Activated naive CD8-positive, alpha-beta T cell treated with anti-CD3 and anti-CD28 coated beads, Interleukin-2, amount 10 ng/mL, durations not matched to agents 7 days and 5 days (primary cell): ENCODE data around the gene FAM210B. TPM values are rescaled to one million over a fixed set of nuclear protein-coding genes. Genes with fewer than 3 reads are reported as not detected.

ENCODE experiments used
- ATAC-seq: fragments of 150-1000 bp; cut with Tn5 transposase; one replicate; pipeline ENCODE4 v1.10.0; 2021; ENCODE audit warnings: low read depth, moderate library complexity
- POLR2A ChIA-PET: fragments of 350-600 bp; sonication (Branson Sonifier 250); formaldehyde crosslinking; loops from one replicate; lab custom pipeline; 2021; ENCODE audit warnings: antibody characterized with exemption; lab: Charles Lee
- DNase-seq: peaks from one replicate; pipeline ENCODE4 v3.0.0; 2021
- H3K27ac Mint-ChIP-seq: one replicate; pipeline ENCODE4 v1.8.0; 2022; ENCODE audit warnings: mild to moderate bottlenecking, mixed read lengths
- H3K27me3 Mint-ChIP-seq: one replicate; pipeline ENCODE4 v1.8.0; 2022; ENCODE audit warnings: mild to moderate bottlenecking, moderate library complexity, mixed read lengths
- H3K36me3 Mint-ChIP-seq: one replicate; pipeline ENCODE4 v1.8.0; 2021; ENCODE audit warnings: mild to moderate bottlenecking, mixed read lengths
- H3K4me1 Mint-ChIP-seq: one replicate; pipeline ENCODE4 v1.8.0; 2021; ENCODE audit warnings: mixed read lengths
- H3K4me3 Mint-ChIP-seq: one replicate; pipeline ENCODE4 v1.8.0; 2022; ENCODE audit warnings: mild to moderate bottlenecking, moderate library complexity, mixed read lengths
- H3K9me3 Mint-ChIP-seq: one replicate; pipeline ENCODE4 v1.8.0; 2021; ENCODE audit warnings: mixed read lengths
- total RNA-seq, 2 experiments: library from RNA; stranded (reverse); gene quantifications; one replicate each; pipeline ENCODE4 v1.2.3, GENCODE V29; 2021

The FAM210B gene
- total RNA-seq, 2 experiments from 2014 or later: 10.9 to 13.6 TPM

DNA sequence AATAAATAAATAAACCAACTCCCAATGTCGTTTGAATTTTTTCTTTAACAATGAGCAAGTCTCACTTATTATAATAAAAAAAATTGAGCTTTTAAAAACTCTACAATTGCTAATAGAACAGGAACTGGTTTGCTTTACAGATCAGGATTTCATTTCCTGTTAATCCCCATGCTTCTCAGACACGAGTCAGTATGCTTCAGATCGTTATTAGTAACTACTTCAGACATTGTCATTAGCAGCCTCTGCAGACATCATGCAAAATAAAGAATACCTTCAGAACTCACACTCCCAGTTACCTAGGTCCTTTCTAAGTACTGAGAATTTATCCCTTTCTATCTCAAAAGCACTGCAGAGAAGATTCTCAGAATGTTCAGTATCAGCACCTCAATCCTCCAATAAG lies 10.0 kb upstream of the FAM210B start:
- no peak for ATAC-seq
- peaks cover 45% of the 10 kb centered on the region for H3K27me3 Mint-ChIP-seq
- H3K36me3 Mint-ChIP-seq: no peaks in the 10 kb centered on the region
- H3K9me3 Mint-ChIP-seq: no peaks in the 10 kb centered on the region
- no peak overlapping the region for H3K27ac Mint-ChIP-seq
- POLR2A ChIA-PET: no interaction called here
- no peak overlapping the region for H3K4me3 Mint-ChIP-seq
- H3K4me1 Mint-ChIP-seq: peaks cover 2% of the 10 kb centered on the region
- no peak for DNase-seq

DNA sequence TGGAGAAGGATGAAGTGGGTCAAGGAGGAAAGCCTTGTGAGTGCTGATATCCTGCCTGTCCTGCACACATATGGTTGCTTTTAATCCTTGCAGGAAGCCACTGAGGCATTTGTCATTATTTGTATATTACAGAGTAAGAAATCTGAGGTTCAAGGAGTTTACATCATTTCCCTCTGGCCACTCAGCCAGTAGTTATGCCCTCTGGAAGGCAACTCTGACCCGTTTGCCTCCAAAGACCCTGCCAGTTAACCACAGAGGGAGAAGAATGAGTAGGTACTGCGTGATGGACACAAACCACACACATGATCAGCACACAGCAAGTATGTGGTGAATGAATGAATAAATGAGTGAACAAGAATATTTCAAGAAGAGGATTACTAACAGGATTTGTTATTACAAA lies 7.9 kb upstream of the FAM210B start:
- H3K27ac Mint-ChIP-seq: no peak overlapping the region
- DNase-seq: no peak
- H3K36me3 Mint-ChIP-seq: no peaks in the 10 kb centered on the region
- POLR2A ChIA-PET: no interaction called here
- H3K27me3 Mint-ChIP-seq: peaks cover 28% of the 10 kb centered on the region
- no peak for ATAC-seq
- no peak overlapping the region for H3K4me3 Mint-ChIP-seq
- peaks cover 2% of the 10 kb centered on the region for H3K4me1 Mint-ChIP-seq
- no peaks in the 10 kb centered on the region for H3K9me3 Mint-ChIP-seq

DNA sequence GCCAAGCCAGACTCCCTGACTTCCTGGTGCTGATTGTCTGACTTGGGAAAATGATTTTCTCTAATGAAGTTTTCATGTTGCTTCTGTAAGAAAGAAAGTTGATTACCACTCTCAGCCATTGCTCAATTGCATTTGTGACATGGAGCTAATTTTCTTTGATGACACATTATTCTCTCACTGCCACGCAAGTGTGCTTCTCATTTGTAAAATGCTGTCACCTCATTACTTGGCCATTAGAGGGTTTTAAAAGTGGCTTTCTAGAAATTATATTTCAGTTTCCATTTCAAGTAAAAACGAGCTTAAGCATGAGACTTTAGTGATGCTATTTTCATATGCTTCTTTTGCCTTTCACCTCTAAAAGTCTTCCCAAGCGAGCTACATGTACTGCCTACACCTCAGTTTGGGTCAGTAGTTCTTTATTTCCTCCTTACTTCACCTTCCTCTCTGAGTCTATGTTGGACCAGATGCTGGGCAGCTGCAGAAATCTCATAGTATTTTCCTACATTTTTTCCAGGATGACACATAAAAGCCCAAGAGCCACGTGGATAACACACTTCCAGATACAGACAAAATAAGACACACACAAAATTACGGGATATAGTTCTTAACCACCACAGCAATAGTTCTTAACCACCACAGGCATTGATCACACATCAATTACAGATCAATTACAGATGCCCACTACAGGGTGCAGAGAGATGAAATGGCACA lies 6.3 kb upstream of the FAM210B start:
- POLR2A ChIA-PET: no interaction called here
- H3K4me1 Mint-ChIP-seq: no peaks in the 10 kb centered on the region
- H3K4me3 Mint-ChIP-seq: no peak overlapping the region
- H3K27ac Mint-ChIP-seq: no peak overlapping the region
- peaks cover 25% of the 10 kb centered on the region for H3K27me3 Mint-ChIP-seq
- no peaks in the 10 kb centered on the region for H3K36me3 Mint-ChIP-seq
- no peak for ATAC-seq
- no peak for DNase-seq
- H3K9me3 Mint-ChIP-seq: no peaks in the 10 kb centered on the region

DNA sequence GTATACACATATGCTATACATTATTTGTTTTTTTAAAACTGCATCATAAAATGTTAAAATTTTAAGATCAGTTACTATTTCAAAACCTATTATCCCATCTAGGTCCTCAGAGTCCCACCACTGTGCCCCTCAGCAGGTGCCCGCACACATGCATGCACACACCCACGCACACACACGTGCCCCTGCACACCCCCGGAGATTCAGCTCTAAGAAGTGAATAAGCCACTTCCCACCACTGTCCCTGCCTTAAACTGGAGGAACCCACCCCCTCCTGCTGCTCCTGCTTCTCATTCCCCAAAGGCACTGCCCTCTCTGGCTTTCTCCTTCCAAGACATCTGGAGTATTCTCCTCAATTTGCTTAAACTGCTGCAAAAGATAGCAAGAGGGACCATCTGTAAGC lies 5.4 kb upstream of the FAM210B start:
- Mint-ChIP-seq H3K4me3 (no peak overlapping the region), H3K27me3 (peaks cover 20% of the 10 kb centered on the region), H3K9me3 (no peaks in the 10 kb centered on the region), H3K27ac (no peak overlapping the region), H3K4me1 (peaks cover 2% of the 10 kb centered on the region), H3K36me3 (no peaks in the 10 kb centered on the region)
- POLR2A ChIA-PET: no interaction called here
- no peak for DNase-seq
- ATAC-seq: no peak

DNA sequence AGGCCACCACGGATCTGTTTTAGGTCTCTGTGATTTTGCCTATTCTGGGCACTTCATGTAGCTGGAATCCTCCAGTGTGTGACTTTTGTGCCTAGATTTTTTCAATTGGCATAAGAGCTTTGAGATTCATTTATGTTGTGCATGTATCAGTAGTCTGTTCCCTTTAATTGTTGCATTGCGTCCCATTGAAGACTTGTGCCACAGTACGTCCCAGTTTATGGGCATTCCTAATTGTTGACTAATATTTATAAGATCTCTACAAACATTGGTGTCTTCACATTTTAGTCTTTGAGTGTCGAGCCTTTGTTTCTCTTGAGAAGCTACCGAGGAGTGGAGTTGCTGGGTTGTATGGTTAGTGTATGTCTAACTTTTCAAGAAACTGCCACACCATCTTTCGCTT lies 704 bp upstream of the FAM210B start:
- ATAC-seq (no peak), DNase-seq (no peak)
- Mint-ChIP-seq H3K36me3 (no peaks in the 10 kb centered on the region), H3K4me3 (peak overlapping the region; percentile 74), H3K27me3 (peaks cover 14% of the 10 kb centered on the region), H3K4me1 (peaks cover 14% of the 10 kb centered on the region), H3K9me3 (no peaks in the 10 kb centered on the region), H3K27ac (no peak overlapping the region)
- POLR2A ChIA-PET: interaction anchor here (2.2 kb wide), 1 partner anchor 34 kb away, joined by 13 read pairs; the partner anchor contains the start of genes AURKA and CSTF1

DNA sequence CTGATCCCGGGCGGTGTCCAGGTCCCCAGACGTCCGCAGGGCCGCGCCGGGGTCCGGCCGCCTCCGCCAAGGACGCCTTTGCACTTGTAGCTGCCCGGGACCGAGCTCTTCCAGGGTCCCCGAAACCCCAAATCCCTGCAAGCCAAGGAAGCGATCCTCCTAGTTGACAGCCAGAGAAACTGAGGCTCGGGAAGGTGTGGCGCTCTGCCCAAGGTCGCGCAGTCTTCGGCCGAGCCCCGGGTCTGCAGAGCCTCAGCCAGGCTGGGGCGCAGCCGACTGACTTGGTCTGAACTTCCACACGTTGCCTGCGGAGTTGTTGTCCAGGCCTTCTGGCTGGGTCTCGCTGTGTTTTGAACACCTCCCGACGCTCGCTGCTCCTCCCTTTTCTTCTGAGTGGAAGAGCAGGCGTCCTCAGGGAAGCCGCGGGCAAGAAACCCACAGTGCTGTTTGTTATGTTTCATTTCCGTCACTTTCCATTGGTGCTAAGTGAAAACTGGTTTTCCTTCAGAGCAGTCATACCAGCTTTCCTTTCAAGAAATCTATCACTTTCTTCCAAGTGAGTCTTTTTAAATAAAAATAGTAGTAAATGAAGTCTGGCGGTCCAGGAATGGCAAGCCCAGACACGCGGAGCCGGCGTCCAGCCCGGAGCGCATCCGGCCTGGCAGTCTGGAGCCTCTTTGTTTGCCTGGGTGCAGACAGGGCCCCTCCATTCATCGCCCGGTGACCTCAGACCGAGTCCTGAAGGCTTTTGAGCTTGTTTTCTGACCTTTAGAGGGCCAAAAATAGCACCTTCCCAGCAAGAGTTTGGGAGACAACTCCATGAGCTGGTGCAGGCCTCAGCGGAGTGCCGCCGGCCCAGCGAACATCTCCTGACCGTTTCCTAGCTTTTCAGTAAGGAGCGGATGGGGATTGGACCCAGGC lies 698 bp downstream of the FAM210B start:
- DNase-seq (no peak), ATAC-seq (no peak)
- POLR2A ChIA-PET: interaction anchor here (2.2 kb wide), 1 partner anchor 32 kb away, joined by 13 read pairs; the partner anchor contains the start of genes AURKA and CSTF1
- H3K36me3 Mint-ChIP-seq: no peaks in the 10 kb centered on the region
- peak overlapping the region; percentile 87 for H3K4me3 Mint-ChIP-seq
- peaks cover 10% of the 10 kb centered on the region for H3K27me3 Mint-ChIP-seq
- H3K27ac Mint-ChIP-seq: peak overlapping the region; percentile 58
- H3K9me3 Mint-ChIP-seq: no peaks in the 10 kb centered on the region
- peaks cover 14% of the 10 kb centered on the region for H3K4me1 Mint-ChIP-seq

DNA sequence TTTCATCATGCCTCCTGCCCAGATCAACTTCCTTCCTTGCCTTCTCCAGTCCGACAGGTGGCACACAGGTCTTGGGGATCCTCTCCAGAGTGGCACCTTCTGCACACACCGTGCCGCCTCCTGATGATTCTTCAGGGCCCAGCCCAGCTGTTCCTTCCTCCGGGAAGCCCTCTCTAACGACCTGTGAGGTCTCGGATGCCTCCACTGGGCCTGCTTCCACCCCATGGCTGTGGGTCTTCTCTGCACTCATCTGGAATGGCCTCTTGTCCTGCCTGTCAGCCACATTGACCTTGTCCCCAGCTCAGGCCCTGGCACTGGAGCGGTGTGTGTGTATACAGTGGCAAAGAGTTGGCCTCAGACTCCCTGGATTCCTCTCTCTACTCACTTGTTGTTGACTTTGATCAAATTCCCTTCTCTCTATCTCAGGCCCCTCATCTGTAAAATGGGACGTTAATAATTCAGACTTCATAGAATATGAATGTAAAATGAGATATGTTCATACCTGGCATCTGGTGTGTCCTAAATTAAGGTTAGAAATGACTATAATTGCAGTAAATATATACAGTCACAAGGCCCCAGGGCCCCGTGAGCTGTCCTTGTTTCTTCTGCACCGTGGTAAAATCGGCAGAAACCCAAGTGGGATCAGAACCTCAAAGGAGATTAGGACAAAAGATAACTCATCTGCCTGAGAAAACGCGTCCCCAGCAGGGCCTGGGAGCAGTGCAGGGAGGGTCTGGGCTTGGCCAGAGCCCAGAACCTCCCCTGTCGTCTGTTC lies 1.5 kb downstream of the FAM210B start:
- Mint-ChIP-seq H3K4me3 (peak overlapping the region; percentile 71), H3K9me3 (no peaks in the 10 kb centered on the region), H3K27ac (no peak overlapping the region), H3K36me3 (no peaks in the 10 kb centered on the region), H3K4me1 (peaks cover 14% of the 10 kb centered on the region), H3K27me3 (peaks cover 10% of the 10 kb centered on the region)
- DNase-seq: no peak
- no peak for ATAC-seq
- POLR2A ChIA-PET: no interaction called here

DNA sequence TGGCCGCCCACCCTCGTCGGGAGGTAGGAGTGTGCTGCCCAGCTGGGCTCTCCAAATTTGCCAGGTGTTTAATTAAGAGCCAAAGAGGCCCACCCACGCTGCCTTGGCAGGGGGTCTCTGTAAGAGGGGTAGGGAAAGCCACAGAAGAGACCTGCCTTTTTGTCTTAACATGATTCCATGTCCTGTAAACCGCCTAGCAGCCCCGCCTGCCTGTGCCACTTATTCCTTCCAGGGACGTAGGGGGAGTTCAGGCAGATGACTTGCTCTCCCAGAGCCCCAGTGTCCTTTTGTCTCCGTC lies 2.1 kb downstream of the FAM210B start:
- H3K9me3 Mint-ChIP-seq: no peaks in the 10 kb centered on the region
- POLR2A ChIA-PET: no interaction called here
- no peak for DNase-seq
- no peaks in the 10 kb centered on the region for H3K36me3 Mint-ChIP-seq
- peaks cover 14% of the 10 kb centered on the region for H3K4me1 Mint-ChIP-seq
- H3K27ac Mint-ChIP-seq: no peak overlapping the region
- no peak overlapping the region for H3K4me3 Mint-ChIP-seq
- peaks cover 10% of the 10 kb centered on the region for H3K27me3 Mint-ChIP-seq
- ATAC-seq: no peak

DNA sequence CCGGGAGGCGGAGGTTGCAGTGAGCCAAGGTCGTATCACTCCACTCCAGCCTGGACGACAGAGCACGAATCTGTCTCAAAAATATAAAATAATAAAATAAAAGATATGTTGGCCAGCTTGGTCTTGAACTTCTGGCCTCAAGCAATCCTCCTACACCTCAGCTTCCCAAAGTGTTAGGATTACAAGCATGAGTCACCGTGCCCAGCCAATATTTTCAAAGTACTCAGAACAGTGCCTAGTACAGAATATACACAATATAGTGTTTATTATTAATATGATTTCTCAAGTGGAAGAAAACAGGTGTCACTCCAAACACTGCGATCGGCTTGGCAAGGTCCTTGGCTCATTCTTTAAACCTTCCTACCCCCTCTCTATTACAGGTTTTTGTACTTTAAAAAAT lies 3.1 kb downstream of the FAM210B start:
- H3K4me3 Mint-ChIP-seq: no peak overlapping the region
- POLR2A ChIA-PET: no interaction called here
- no peaks in the 10 kb centered on the region for H3K36me3 Mint-ChIP-seq
- no peak for ATAC-seq
- peaks cover 14% of the 10 kb centered on the region for H3K4me1 Mint-ChIP-seq
- H3K27ac Mint-ChIP-seq: no peak overlapping the region
- H3K27me3 Mint-ChIP-seq: peaks cover 5% of the 10 kb centered on the region
- DNase-seq: no peak
- no peaks in the 10 kb centered on the region for H3K9me3 Mint-ChIP-seq

DNA sequence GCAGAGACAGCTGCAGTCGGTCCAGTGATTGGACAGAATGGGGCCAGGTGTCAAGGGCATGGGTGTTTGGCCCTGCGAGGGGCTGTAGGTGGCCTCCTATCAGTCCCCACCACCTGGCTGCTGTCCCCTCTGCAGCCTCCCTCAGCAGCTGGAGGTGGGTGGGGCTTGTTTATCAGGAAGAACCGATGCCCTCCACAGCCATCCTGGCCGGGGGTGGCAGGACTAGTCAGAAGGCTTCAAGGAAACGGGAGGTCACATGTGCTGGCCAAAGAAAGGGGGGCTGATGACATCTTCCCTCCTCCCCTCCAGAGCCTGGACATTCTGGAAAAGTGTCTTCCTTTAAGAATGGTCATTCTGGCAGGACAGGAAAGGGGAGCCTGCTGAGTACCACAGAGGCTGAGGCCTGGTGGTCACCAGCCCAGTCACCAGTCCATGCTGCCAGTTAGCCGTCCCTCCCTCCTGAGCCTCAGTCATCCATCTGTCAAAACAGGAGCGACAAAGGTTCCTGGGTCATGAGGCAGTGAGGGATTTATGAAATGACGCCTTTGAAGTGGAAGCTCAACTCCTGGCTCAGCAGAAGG lies 4.1 kb downstream of the FAM210B start:
- DNase-seq: no peak
- H3K27me3 Mint-ChIP-seq: peaks cover 5% of the 10 kb centered on the region
- H3K4me3 Mint-ChIP-seq: no peak overlapping the region
- no peak for ATAC-seq
- H3K9me3 Mint-ChIP-seq: no peaks in the 10 kb centered on the region
- H3K27ac Mint-ChIP-seq: no peak overlapping the region
- peaks cover 14% of the 10 kb centered on the region for H3K4me1 Mint-ChIP-seq
- POLR2A ChIA-PET: no interaction called here
- no peaks in the 10 kb centered on the region for H3K36me3 Mint-ChIP-seq

DNA sequence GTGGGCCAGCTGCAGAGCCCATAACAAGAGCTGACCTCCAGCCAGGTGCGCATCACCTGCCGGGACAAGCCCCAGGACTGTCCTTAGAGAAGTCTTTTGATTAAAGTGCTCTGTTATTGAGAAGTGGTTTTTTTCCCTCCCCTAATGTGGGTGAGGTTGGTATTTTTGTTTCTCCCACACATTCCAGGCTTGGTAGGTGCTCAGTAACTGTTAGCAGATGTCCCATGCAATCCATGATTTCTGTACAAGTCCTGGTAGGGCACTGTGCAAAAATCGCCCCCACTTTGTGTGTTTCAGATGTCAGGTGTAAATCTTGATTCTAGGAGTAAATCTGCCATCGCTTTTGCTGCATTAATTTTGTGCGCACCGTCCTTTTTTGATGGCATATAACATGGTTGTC lies 4.7 kb downstream of the FAM210B start:
- Mint-ChIP-seq H3K4me3 (no peak overlapping the region), H3K9me3 (no peaks in the 10 kb centered on the region), H3K27me3 (peaks cover under 1% of the 10 kb centered on the region), H3K4me1 (peaks cover 11% of the 10 kb centered on the region), H3K36me3 (no peaks in the 10 kb centered on the region), H3K27ac (no peak overlapping the region)
- no peak for DNase-seq
- no peak for ATAC-seq
- POLR2A ChIA-PET: no interaction called here

DNA sequence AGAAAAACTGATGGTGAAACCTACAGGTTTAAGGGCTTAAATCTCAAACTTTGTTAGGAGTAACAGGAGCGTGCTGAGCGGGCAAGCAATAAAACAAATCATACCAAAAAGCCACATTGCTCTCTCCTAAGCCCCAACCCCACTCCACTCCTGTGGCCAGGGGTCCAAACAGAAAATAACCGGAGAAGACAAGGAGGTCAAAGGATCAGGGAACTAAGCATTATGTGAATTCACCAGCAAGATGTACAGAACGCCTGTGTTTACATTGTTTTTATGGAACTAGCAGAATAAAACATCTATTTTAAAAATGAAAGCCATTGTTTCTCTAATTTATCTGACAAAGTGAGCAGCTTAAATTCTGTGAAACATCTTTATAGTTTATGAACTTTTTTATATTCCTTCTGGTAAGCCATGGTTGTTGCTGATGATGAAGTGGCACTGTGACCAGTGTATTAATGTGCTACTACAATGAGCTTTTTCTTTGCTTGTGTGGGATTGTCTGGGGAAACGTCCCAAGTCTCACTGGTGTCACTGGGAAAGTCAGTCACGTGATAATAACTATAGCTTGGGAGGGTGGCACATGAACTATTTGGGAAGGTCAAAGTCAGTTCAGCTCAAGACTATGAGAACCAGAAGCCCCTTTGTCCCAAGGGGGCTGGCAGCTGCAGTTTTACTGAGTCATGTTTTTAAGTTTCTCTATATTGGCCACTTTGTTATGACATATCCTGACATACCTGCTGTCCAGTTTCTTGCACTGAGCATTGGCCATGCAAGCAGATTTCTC lies 9.8 kb downstream of the FAM210B start:
- Mint-ChIP-seq H3K4me3 (no peak overlapping the region), H3K9me3 (no peaks in the 10 kb centered on the region), H3K4me1 (peaks cover 7% of the 10 kb centered on the region), H3K36me3 (peaks cover 30% of the 10 kb centered on the region), H3K27ac (no peak overlapping the region), H3K27me3 (no peaks in the 10 kb centered on the region)
- POLR2A ChIA-PET: interaction anchor here (1.2 kb wide), 1 partner anchor 24 kb away, joined by 3 read pairs; the partner anchor contains the start of genes AURKA and CSTF1
- ATAC-seq (no peak), DNase-seq (no peak)
